OCI-LY1 (cell line): ENCODE measurements around the gene HAUS2.

Experiments
- H2AFZ ChIP-seq: fragments of 200-600 bp; sonication (generic), shearing (Covaris generic); 2 replicates; pipeline ENCODE4 v1.6.0; 2014; ENCODE audit warnings: antibody characterized with exemption, mild to moderate bottlenecking, low read length
- H3F3A ChIP-seq: fragments of 200-600 bp; sonication (generic), shearing (Covaris generic); 2 replicates; pipeline ENCODE4 v1.6.0; 2014; ENCODE audit warnings: mild to moderate bottlenecking, antibody characterized with exemption, low read length, moderate library complexity; ENCODE audit not compliant: insufficient read depth
- H3K27ac ChIP-seq: fragments of 200-600 bp; sonication (generic); 2 replicates; pipeline ENCODE4 v1.5.1; 2014; ENCODE audit warnings: low read length, mixed run types, mild to moderate bottlenecking, low read depth; ENCODE audit not compliant: poor library complexity, severe bottlenecking
- H3K27me3 ChIP-seq: fragments of 200-600 bp; sonication (generic); 2 replicates; pipeline ENCODE4 v1.6.0; 2014; ENCODE audit warnings: antibody characterized with exemption, mild to moderate bottlenecking, low read length, moderate library complexity; ENCODE audit not compliant: insufficient read depth
- H3K36me3 ChIP-seq: fragments of 200-600 bp; sonication (generic); 2 replicates; pipeline ENCODE4 v1.6.1; 2014; ENCODE audit warnings: mild to moderate bottlenecking, antibody characterized with exemption, low read length, moderate library complexity, mixed read lengths; ENCODE audit not compliant: insufficient read depth
- H3K4me1 ChIP-seq: fragments of 200-600 bp; sonication (generic); 2 replicates; pipeline ENCODE4 v1.5.1; 2014; ENCODE audit warnings: mild to moderate bottlenecking, low read length, moderate library complexity; ENCODE audit not compliant: insufficient read depth, severe bottlenecking
- H3K4me2 ChIP-seq: fragments of 200-600 bp; sonication (generic), shearing (Covaris generic); 2 replicates; pipeline ENCODE4 v1.6.1; 2014; ENCODE audit warnings: low read length
- H3K4me3 ChIP-seq: fragments of 200-600 bp; sonication (generic); 2 replicates; pipeline ENCODE4 v1.5.1; 2014; ENCODE audit warnings: low read length, low read depth, mild to moderate bottlenecking, mixed read lengths; ENCODE audit not compliant: poor library complexity, severe bottlenecking
- H3K79me2 ChIP-seq: fragments of 200-600 bp; shearing (Covaris generic); 2 replicates; pipeline ENCODE4 v1.6.1; 2016; ENCODE audit warnings: mixed run types, low read length, mixed read lengths; ENCODE audit not compliant: insufficient read depth
- H3K9ac ChIP-seq: fragments of 200-600 bp; sonication (generic), shearing (Covaris generic); 2 replicates; pipeline ENCODE4 v1.6.1; 2014; ENCODE audit warnings: mild to moderate bottlenecking, low read length, mixed read lengths
- H3K9me2 ChIP-seq: fragments of 200-600 bp; sonication (generic), shearing (Covaris generic); 2 replicates; pipeline ENCODE4 v1.6.1; 2014; ENCODE audit warnings: low read depth, mild to moderate bottlenecking, low read length, mixed read lengths
- H3K9me3 ChIP-seq: fragments of 200-600 bp; shearing (Covaris generic); 2 replicates; pipeline ENCODE4 v1.6.1; 2014; ENCODE audit warnings: low read length, mixed read lengths
- H4K20me1 ChIP-seq: fragments of 200-600 bp; sonication (generic), shearing (Covaris generic); 2 replicates; pipeline ENCODE4 v1.6.0; 2016; ENCODE audit warnings: mild to moderate bottlenecking, low read length; ENCODE audit not compliant: insufficient read depth
- CTCF ChIP-seq: fragments of 200-600 bp; sonication (generic), shearing (Covaris generic); IDR thresholded peaks from 2 replicates; pipeline ENCODE4 v1.5.1; 2017; ENCODE audit warnings: mild to moderate bottlenecking, antibody characterized with exemption, low read length, moderate library complexity, mixed read lengths
- EZH2 ChIP-seq: fragments of 200-600 bp; sonication (generic), shearing (Covaris generic); IDR thresholded peaks from 2 replicates; pipeline ENCODE4 v1.8.0; 2017; ENCODE audit warnings: borderline replicate concordance, mixed run types, mild to moderate bottlenecking, antibody characterized with exemption, low read length, moderate library complexity, mixed read lengths

The HAUS2 gene

GRCh38 chr15:42508263-42508690, 40.4 kb upstream of the HAUS2 start:
- no peak overlapping the region for H2AFZ ChIP-seq
- peaks cover 12% of the 10 kb centered on the region; the same call in 1 of the 2 replicates for H3K36me3 ChIP-seq
- H3K27me3 ChIP-seq = no peaks in the 10 kb centered on the region
- H3K27ac ChIP-seq = peak overlapping the region; percentile 67
- H3K9ac ChIP-seq = no peak overlapping the region
- TF ChIP-seq CTCF (no peak), EZH2 (no peak)
- peaks cover 6% of the 10 kb centered on the region; the same call in 1 of the 2 replicates for H3F3A ChIP-seq
- no peaks in the 10 kb centered on the region for H3K9me3 ChIP-seq
- peaks cover 5% of the 10 kb centered on the region; the same call in 1 of the 2 replicates for H3K79me2 ChIP-seq
- peaks cover 65% of the 10 kb centered on the region for H3K4me1 ChIP-seq
- peak overlapping the region; percentile 6; the same call in 1 of the 2 replicates for H3K4me2 ChIP-seq
- H3K9me2 ChIP-seq = no peaks in the 10 kb centered on the region
- H4K20me1 ChIP-seq = no peaks in the 10 kb centered on the region
- no peak overlapping the region for H3K4me3 ChIP-seq

- Histone ChIP-seq H3K9ac (no peak overlapping the region), H3K4me3 (no peak overlapping the region), H2AFZ (no peak overlapping the region), H3K9me2 (no peaks in the 10 kb centered on the region), H3K79me2 (peaks cover 5% of the 10 kb centered on the region; the same call in 1 of the 2 replicates), H3K27me3 (no peaks in the 10 kb centered on the region), H3K4me1 (peaks cover 43% of the 10 kb centered on the region), H3K36me3 (peaks cover 33% of the 10 kb centered on the region; the same call in 1 of the 2 replicates), H4K20me1 (no peaks in the 10 kb centered on the region), H3K9me3 (no peaks in the 10 kb centered on the region), H3K4me2 (no peak overlapping the region), H3K27ac (no peak overlapping the region), H3F3A (no peaks in the 10 kb centered on the region; the same call in 1 of the 2 replicates)
- TF ChIP-seq EZH2 (no peak), CTCF (no peak)
Measured at GRCh38 chr15:42510258-42511006, 38.2 kb upstream of the HAUS2 start.

- H3K9ac ChIP-seq = no peak overlapping the region
- H3K9me2 ChIP-seq = no peaks in the 10 kb centered on the region
- H3K4me2 ChIP-seq = 0 out of 2 replicates have a peak overlapping the region, but pooled peaks have one; percentile 6
- peaks cover 5% of the 10 kb centered on the region; the same call in 1 of the 2 replicates for H3K79me2 ChIP-seq
- H3K27ac ChIP-seq = no peak overlapping the region
- peaks cover 38% of the 10 kb centered on the region for H3K4me1 ChIP-seq
- H2AFZ ChIP-seq = no peak overlapping the region
- H3F3A ChIP-seq = no peaks in the 10 kb centered on the region; the same call in 1 of the 2 replicates
- no peaks in the 10 kb centered on the region for H3K9me3 ChIP-seq
- H3K36me3 ChIP-seq = peaks cover 38% of the 10 kb centered on the region; the same call in 1 of the 2 replicates
- H3K27me3 ChIP-seq = no peaks in the 10 kb centered on the region
- TF ChIP-seq CTCF (no peak), EZH2 (no peak)
- H4K20me1 ChIP-seq = no peaks in the 10 kb centered on the region
- no peak overlapping the region for H3K4me3 ChIP-seq
Measured at GRCh38 chr15:42511007-42511391, 37.6 kb upstream of the HAUS2 start.
